Measurements from ENCODE around the gene PTGER3. TPM values are rescaled to one million over a fixed set of nuclear protein-coding genes. Genes with fewer than 3 reads are reported as not detected.
"Not testable (repeated sequence)": the region's sequence is repeated elsewhere in the genome, so short reads cannot be mapped to it uniquely, and the experiment has no call there.

Gene PTGER3
- total RNA-seq, 1 donor from 2014 or later, result 2.5 TPM

DNA sequence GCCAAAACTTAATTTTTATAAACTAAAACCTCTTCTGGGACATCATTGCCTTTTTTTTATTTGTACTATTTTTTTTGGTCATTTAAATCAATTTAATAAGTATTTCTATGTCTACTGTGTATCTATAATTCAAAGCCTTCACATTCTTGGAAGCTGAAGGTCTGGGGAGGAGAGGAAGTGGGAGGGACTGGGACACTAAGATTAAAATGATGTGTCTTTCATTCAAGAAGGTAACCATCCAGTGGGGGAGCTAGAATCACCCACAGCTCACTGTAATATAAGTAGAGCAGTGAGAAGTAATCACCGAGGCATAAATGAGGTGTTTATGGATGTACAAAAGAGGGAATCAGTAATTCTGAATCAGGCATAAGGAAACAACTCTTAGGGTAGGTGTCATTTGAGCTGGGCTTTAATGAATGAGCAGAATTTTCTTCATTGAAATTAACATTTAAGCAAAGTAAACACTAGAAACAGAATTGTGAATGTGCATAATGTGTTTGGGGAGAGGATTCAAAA, 52.8 kb downstream of the PTGER3 start:
- TF ChIP-seq, protein P1, sequence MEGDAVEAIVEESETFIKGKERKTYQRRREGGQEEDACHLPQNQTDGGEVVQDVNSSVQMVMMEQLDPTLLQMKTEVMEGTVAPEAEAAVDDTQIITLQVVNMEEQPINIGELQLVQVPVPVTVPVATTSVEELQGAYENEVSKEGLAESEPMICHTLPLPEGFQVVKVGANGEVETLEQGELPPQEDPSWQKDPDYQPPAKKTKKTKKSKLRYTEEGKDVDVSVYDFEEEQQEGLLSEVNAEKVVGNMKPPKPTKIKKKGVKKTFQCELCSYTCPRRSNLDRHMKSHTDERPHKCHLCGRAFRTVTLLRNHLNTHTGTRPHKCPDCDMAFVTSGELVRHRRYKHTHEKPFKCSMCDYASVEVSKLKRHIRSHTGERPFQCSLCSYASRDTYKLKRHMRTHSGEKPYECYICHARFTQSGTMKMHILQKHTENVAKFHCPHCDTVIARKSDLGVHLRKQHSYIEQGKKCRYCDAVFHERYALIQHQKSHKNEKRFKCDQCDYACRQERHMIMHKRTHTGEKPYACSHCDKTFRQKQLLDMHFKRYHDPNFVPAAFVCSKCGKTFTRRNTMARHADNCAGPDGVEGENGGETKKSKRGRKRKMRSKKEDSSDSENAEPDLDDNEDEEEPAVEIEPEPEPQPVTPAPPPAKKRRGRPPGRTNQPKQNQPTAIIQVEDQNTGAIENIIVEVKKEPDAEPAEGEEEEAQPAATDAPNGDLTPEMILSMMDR (IDR thresholded peaks at IDR 0.05), result no peak
- Mint-ChIP-seq H3K4me1 (ENCODE audit: low read depth) (no peaks in the 10 kb centered on the region), H3K4me3 (ENCODE audit: unreplicated experiment) (no peak overlapping the region), H3K9me3 (ENCODE audit: low read depth) (no peaks in the 10 kb centered on the region), H3K27ac (ENCODE audit: unreplicated experiment) (no peak overlapping the region), H3K27me3 (ENCODE audit: low read depth) (peaks cover 17% of the 10 kb centered on the region), H3K36me3 (ENCODE audit: low read depth) (no peaks in the 10 kb centered on the region)
- DNase-seq (ENCODE audit: low spot score), result no peak

GRCh38 chr1:70993798-70994197, 53.8 kb downstream of the PTGER3 start:
- Mint-ChIP-seq H3K27ac (ENCODE audit: unreplicated experiment) (no peak overlapping the region), H3K9me3 (ENCODE audit: low read depth) (no peaks in the 10 kb centered on the region), H3K4me3 (ENCODE audit: unreplicated experiment) (no peak overlapping the region), H3K36me3 (ENCODE audit: low read depth) (no peaks in the 10 kb centered on the region), H3K27me3 (ENCODE audit: low read depth) (peaks cover 17% of the 10 kb centered on the region), H3K4me1 (ENCODE audit: low read depth) (no peaks in the 10 kb centered on the region)
- TF ChIP-seq, protein P1 (IDR thresholded peaks at IDR 0.05), result no peak
- DNase-seq (ENCODE audit: low spot score), result no peak

GRCh38 chr1:70992521-70992920, 55.1 kb downstream of the PTGER3 start:
- Mint-ChIP-seq H3K36me3 (ENCODE audit: low read depth) (no peaks in the 10 kb centered on the region), H3K9me3 (ENCODE audit: low read depth) (no peaks in the 10 kb centered on the region), H3K27me3 (ENCODE audit: low read depth) (peaks cover 22% of the 10 kb centered on the region), H3K4me1 (ENCODE audit: low read depth) (no peaks in the 10 kb centered on the region), H3K4me3 (ENCODE audit: unreplicated experiment) (no peak overlapping the region), H3K27ac (ENCODE audit: unreplicated experiment) (no peak overlapping the region)
- DNase-seq (ENCODE audit: low spot score), result no peak
- TF ChIP-seq, protein P1 (IDR thresholded peaks at IDR 0.05), result no peak

GRCh38 chr1:70990469-70991253, 57.0 kb downstream of the PTGER3 start:
- Mint-ChIP-seq H3K27me3 (ENCODE audit: low read depth) (peaks cover 30% of the 10 kb centered on the region), H3K9me3 (ENCODE audit: low read depth) (no peaks in the 10 kb centered on the region), H3K4me1 (ENCODE audit: low read depth) (no peaks in the 10 kb centered on the region), H3K36me3 (ENCODE audit: low read depth) (no peaks in the 10 kb centered on the region), H3K27ac (ENCODE audit: unreplicated experiment) (no peak overlapping the region), H3K4me3 (ENCODE audit: unreplicated experiment) (no peak overlapping the region)
- no peak for DNase-seq (ENCODE audit: low spot score)
- TF ChIP-seq, protein P1 (IDR thresholded peaks at IDR 0.05), result no peak

DNA sequence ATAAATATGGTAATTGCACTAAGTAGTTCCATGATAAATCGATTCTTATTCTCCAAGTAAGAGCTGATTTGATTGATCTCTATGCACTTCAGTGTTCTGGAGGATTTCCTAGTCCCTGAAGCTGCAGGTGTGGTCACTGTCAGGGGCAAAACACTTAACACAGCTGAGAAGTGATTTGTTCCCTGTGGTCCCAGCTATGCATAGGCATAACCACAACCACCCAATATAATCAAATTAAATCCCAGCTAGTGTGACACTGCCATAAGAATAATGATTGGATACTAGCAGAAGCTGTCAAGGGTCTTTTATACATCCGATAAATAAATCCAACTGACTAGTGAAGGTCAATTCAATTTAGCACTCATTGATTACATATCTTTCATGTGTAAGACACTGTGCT, 60.1 kb downstream of the PTGER3 start:
- H3K4me3 Mint-ChIP-seq (ENCODE audit: unreplicated experiment), result no peak overlapping the region
- no peaks in the 10 kb centered on the region for H3K9me3 Mint-ChIP-seq (ENCODE audit: low read depth)
- H3K4me1 Mint-ChIP-seq (ENCODE audit: low read depth), result no peaks in the 10 kb centered on the region
- TF ChIP-seq, protein P1 (IDR thresholded peaks at IDR 0.05), result no peak
- peaks cover 29% of the 10 kb centered on the region for H3K27me3 Mint-ChIP-seq (ENCODE audit: low read depth)
- no peaks in the 10 kb centered on the region for H3K36me3 Mint-ChIP-seq (ENCODE audit: low read depth)
- no peak for DNase-seq (ENCODE audit: low spot score)
- H3K27ac Mint-ChIP-seq (ENCODE audit: unreplicated experiment), result no peak overlapping the region

DNA sequence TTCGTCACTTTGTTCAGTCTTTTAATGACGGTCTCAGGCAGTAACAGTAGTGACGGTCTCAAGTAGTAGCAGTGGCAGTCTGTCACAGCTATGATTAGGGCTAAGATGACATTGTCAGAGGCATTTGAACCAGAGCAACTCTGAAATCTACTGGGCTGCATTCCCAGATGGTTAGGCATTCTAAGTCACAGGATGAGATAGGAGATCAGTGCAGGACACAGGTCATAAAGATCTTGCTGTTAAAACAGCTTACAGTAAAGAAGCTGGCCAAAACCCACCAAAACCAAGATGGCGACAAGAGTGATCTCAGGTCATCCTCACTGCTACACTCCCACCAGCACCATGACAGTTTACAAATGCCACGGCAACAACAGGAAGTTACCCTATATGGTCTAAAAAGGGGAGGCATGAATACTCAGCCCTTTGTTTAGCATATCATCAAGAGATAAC, 61.8 kb downstream of the PTGER3 start:
- H3K36me3 Mint-ChIP-seq (ENCODE audit: low read depth); H3K27ac Mint-ChIP-seq (ENCODE audit: unreplicated experiment); DNase-seq (ENCODE audit: low spot score); H3K9me3 Mint-ChIP-seq (ENCODE audit: low read depth); H3K4me1 Mint-ChIP-seq (ENCODE audit: low read depth); H3K4me3 Mint-ChIP-seq (ENCODE audit: unreplicated experiment): not testable (repeated sequence)
- H3K27me3 Mint-ChIP-seq (ENCODE audit: low read depth), result peaks cover 22% of the 10 kb centered on the region

DNA sequence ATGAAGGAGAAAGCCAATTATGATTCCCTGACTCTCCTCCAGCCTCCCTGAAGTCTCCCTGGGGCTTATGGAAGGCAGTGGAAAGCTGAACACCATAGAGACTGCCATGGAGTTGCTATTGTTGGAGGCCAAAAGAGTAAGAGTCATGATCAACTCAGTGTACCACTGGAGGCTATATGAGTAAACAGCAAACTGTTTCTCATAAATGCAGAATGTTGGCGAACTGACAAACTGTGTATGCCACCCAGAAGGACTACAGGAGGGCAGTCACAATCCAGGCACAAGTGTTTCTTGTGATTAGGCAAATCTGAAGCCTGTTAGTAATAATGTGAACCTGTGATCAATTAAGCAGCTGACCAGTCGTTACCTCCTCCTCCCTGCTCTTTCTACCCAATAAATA, 62.3 kb downstream of the PTGER3 start:
- not testable (repeated sequence) for DNase-seq (ENCODE audit: low spot score); H3K4me3 Mint-ChIP-seq (ENCODE audit: unreplicated experiment); H3K9me3 Mint-ChIP-seq (ENCODE audit: low read depth); H3K36me3 Mint-ChIP-seq (ENCODE audit: low read depth); H3K27ac Mint-ChIP-seq (ENCODE audit: unreplicated experiment); H3K4me1 Mint-ChIP-seq (ENCODE audit: low read depth)
- peaks cover 22% of the 10 kb centered on the region for H3K27me3 Mint-ChIP-seq (ENCODE audit: low read depth)
